SK-N-SH (cell line): ENCODE measurements around the gene DNPEP.

Experiments
- CHD2 ChIP-seq: fragments of 150-350 bp; IDR thresholded peaks from 2 replicates; pipeline ENCODE4 v1.6.1; 2018; ENCODE audit warnings: low read length; ENCODE audit not compliant: partially characterized antibody
- CTCF ChIP-seq: fragments of 200-600 bp; sonication (generic); IDR thresholded peaks from 2 replicates; pipeline ENCODE4 v1.6.1; 2017; ENCODE audit warnings: antibody characterized with exemption, mild to moderate bottlenecking, moderate library complexity
- EP300 ChIP-seq, 2 experiments: IDR thresholded peaks; 2 replicates each; pipeline versions ENCODE4 v1.4.0 to v1.6.1; 2012; ENCODE audit warnings: borderline replicate concordance in 1 of 2, low read depth in 1 of 2, low read length in 1 of 2
- FOXJ3 ChIP-seq: sonication (generic); formaldehyde crosslinking; IDR thresholded peaks from 2 replicates; pipeline ENCODE4 v1.5.1; 2020; ENCODE audit warnings: mild to moderate bottlenecking, missing genetic modification reagents
- FOXM1 ChIP-seq: IDR thresholded peaks from 2 replicates; pipeline ENCODE4 v1.4.0; 2012; ENCODE audit warnings: low read depth, mild to moderate bottlenecking
- NFIC ChIP-seq: IDR thresholded peaks from 2 replicates; pipeline ENCODE4 v1.4.0; 2012; ENCODE audit warnings: borderline replicate concordance
- REST ChIP-seq: IDR thresholded peaks from 2 replicates; pipeline ENCODE4 v1.6.1; 2012; ENCODE audit warnings: mild to moderate bottlenecking, low read depth, low read length, moderate library complexity
- RXRA ChIP-seq: IDR thresholded peaks from 2 replicates; pipeline ENCODE4 v1.4.0; 2012; ENCODE audit warnings: low read depth, mild to moderate bottlenecking, borderline replicate concordance
- SIN3A ChIP-seq: IDR thresholded peaks from 2 replicates; pipeline ENCODE4 v1.6.1; 2012; ENCODE audit warnings: low read depth, mild to moderate bottlenecking, low read length, moderate library complexity, borderline replicate concordance
- TAF1 ChIP-seq: IDR thresholded peaks from 2 replicates; pipeline ENCODE4 v1.6.1; 2012; ENCODE audit warnings: low read depth, mild to moderate bottlenecking, low read length, moderate library complexity, borderline replicate concordance
- TCF12 ChIP-seq: IDR thresholded peaks from 2 replicates; pipeline ENCODE4 v1.4.0; 2012

GRCh38 chr2:219410390-219410789, 22.7 kb upstream of the DNPEP start:
- TF ChIP-seq CTCF, result no peak
- TF ChIP-seq TAF1, result no peak
- no peak for TF ChIP-seq RXRA
- no peak for TF ChIP-seq CHD2
- TF ChIP-seq FOXM1, result no peak
- TF ChIP-seq EP300 (IDR thresholded peaks at IDR 0.05; ENCODE audit: borderline replicate concordance in 1 of 2, low read depth in 1 of 2, low read length in 1 of 2), result no peak
- TF ChIP-seq REST, result no peak
- TF ChIP-seq NFIC, result no peak
- no peak for TF ChIP-seq FOXJ3
- TF ChIP-seq SIN3A, result no peak
- no peak for TF ChIP-seq TCF12
